HepG2 (cell line): ENCODE measurements around the gene CDC42EP1. TPM values are rescaled to one million over a fixed set of nuclear protein-coding genes. Genes with fewer than 3 reads are reported as not detected.
A peak's percentile ranks its signal among the peaks of the same experiment; 100 is the strongest.

Source experiments
- AGO1 ChIP-seq: fragments of 200-400 bp; formaldehyde crosslinking; IDR thresholded peaks from 2 replicates; pipeline ENCODE4 v1.6.1; 2017; ENCODE audit warnings: mild to moderate bottlenecking, low read depth, low read length, moderate library complexity; ENCODE audit not compliant: poor library complexity, severe bottlenecking
- AKNA ChIP-seq: sonication (generic); formaldehyde crosslinking; IDR thresholded peaks from 2 replicates; pipeline ENCODE4 v1.4.0; 2020; ENCODE audit warnings: missing genetic modification reagents, borderline replicate concordance
- CBX2 ChIP-seq, 2 experiments: fragments of 200-600 bp in 1 of 2; sonication (generic); formaldehyde crosslinking in 1 of 2; IDR thresholded peaks; 2 replicates each; pipeline versions ENCODE4 v1.7.0 to v1.8.1; 2018 to 2022; ENCODE audit warnings: low read depth in 2 of 2, low read length in 1 of 2, mild to moderate bottlenecking in 1 of 2, missing genetic modification reagents in 1 of 2
- DPF2 ChIP-seq: sonication (generic); formaldehyde crosslinking; IDR thresholded peaks from 2 replicates; pipeline ENCODE4 v1.4.0; 2020; ENCODE audit warnings: mild to moderate bottlenecking, low read depth, missing genetic modification reagents, borderline replicate concordance
- ETV5 ChIP-seq: IDR thresholded peaks from 2 replicates; pipeline ENCODE4 v1.6.1; 2018; ENCODE audit warnings: missing biosample characterization, missing genetic modification reagents, inconsistent platforms, borderline replicate concordance
- GATAD2A ChIP-seq: IDR thresholded peaks from 2 replicates; pipeline ENCODE4 v1.6.1; 2016
- KAT7 ChIP-seq: IDR thresholded peaks from 2 replicates; pipeline ENCODE4 v1.6.1; 2018; ENCODE audit warnings: borderline replicate concordance, missing compliant biosample characterization
- KMT2B ChIP-seq: IDR thresholded peaks from 2 replicates; pipeline ENCODE4 v1.6.1; 2016; ENCODE audit warnings: missing genetic modification reagents, missing compliant biosample characterization
- NR0B2 ChIP-seq: sonication (generic); formaldehyde crosslinking; IDR thresholded peaks from 2 replicates; pipeline ENCODE4 v1.4.0; 2020; ENCODE audit warnings: mild to moderate bottlenecking, missing genetic modification reagents
- NR2F2 ChIP-seq: IDR thresholded peaks from 2 replicates; pipeline ENCODE4 v1.6.1; 2012; ENCODE audit warnings: low read depth, inconsistent platforms, borderline replicate concordance
- POLR2AphosphoS5 ChIP-seq: IDR thresholded peaks from 2 replicates; pipeline ENCODE4 v1.6.1; 2012; ENCODE audit warnings: low read depth, low read length
- PRDM4 ChIP-seq: sonication (generic); formaldehyde crosslinking; IDR thresholded peaks from 2 replicates; pipeline ENCODE4 v1.9.0; 2021; ENCODE audit warnings: missing genetic modification reagents, borderline replicate concordance
- SATB2 ChIP-seq: sonication (generic); formaldehyde crosslinking; IDR thresholded peaks from 2 replicates; pipeline ENCODE4 v1.5.0; 2020; ENCODE audit warnings: missing genetic modification reagents
- SRF ChIP-seq: IDR thresholded peaks from 2 replicates; pipeline ENCODE4 v1.6.1; 2011; ENCODE audit warnings: mild to moderate bottlenecking, low read depth, low read length, moderate library complexity
- U2AF1 ChIP-seq: fragments of 200-400 bp; formaldehyde crosslinking; optimal IDR thresholded peaks from 2 replicates; pipeline ENCODE3; 2017; ENCODE audit warnings: mild to moderate bottlenecking, low read depth, low read length
- ZFP41 ChIP-seq: sonication (generic); formaldehyde crosslinking; IDR thresholded peaks from 2 replicates; pipeline ENCODE4 v1.4.0; 2020; ENCODE audit warnings: mild to moderate bottlenecking, missing genetic modification reagents, borderline replicate concordance
- ZNF136 ChIP-seq: sonication (generic); formaldehyde crosslinking; IDR thresholded peaks from 2 replicates; pipeline ENCODE4 v1.8.1; 2022; ENCODE audit warnings: low read depth, mild to moderate bottlenecking, moderate library complexity, missing genetic modification reagents
- ZNF431 ChIP-seq: sonication (generic); formaldehyde crosslinking; IDR thresholded peaks from 2 replicates; pipeline ENCODE4 v1.9.0; 2022; ENCODE audit warnings: missing genetic modification reagents, low read depth, mild to moderate bottlenecking, borderline replicate concordance
- ZNF547 ChIP-seq: sonication (generic); formaldehyde crosslinking; IDR thresholded peaks from 2 replicates; pipeline ENCODE4 v1.5.1; 2020; ENCODE audit warnings: mild to moderate bottlenecking, missing genetic modification reagents
- ZNF557 ChIP-seq: sonication (generic); formaldehyde crosslinking; IDR thresholded peaks from 2 replicates; pipeline ENCODE4 v1.4.0; 2020; ENCODE audit warnings: missing genetic modification reagents
- polyA plus RNA-seq, 8 experiments: library from polyadenylated mRNA; depleted of rRNA in 3 of 8; stranded (reverse) in 7 of 8; unstranded in 1 of 8; fragments of >200 nt; fragmentation: Illumina TruSeq in 4 of 8; extraction: Trizol in 4 of 8; gene quantifications; 2 replicates each; pipeline versions ENCODE4 v1.2.1 to v1.2.3, GENCODE V29; 2011 to 2016; ENCODE audit warnings: low read depth in 4 of 8, missing spikeins in 1 of 8, mixed read lengths in 1 of 8; ENCODE audit not compliant: insufficient read depth in 1 of 8
- total RNA-seq, 5 experiments: library from RNA; depleted of rRNA; stranded (reverse); fragments of >200 nt; fragmentation: Illumina TruSeq; extraction: Trizol; gene quantifications; 2 replicates each; pipeline ENCODE4 v1.2.3, GENCODE V29; 2016; ENCODE audit warnings: low read depth in 1 of 5
- TF ChIP-seq, protein P1 (sequence below): sonication (generic); formaldehyde crosslinking; IDR thresholded peaks from 2 replicates; pipeline ENCODE4 v1.4.0; 2020; ENCODE audit warnings: missing genetic modification reagents

CDC42EP1 gene
- total and polyA plus RNA-seq, 2 of the 13 experiments (the other 11 are each of a cell fraction or from before 2014, with no cell fraction given): 17.1 to 29.5 TPM

- TF ChIP-seq NR0B2 (CRISPR knock-in tag): peak; percentile 65; the same call in 1 of the 2 replicates
- 0 out of 2 replicates have a peak, but pooled peaks have one; percentile 8 for TF ChIP-seq KAT7 (CRISPR knock-in tag)
- TF ChIP-seq AKNA (CRISPR knock-in tag): no peak
- no peak for TF ChIP-seq NR2F2
- no peak for TF ChIP-seq SRF
- TF ChIP-seq PRDM4 (CRISPR knock-in tag): no peak
- peak; percentile 56 for TF ChIP-seq U2AF1
- no peak for TF ChIP-seq DPF2
- peak; percentile 51; the same call in 1 of the 2 replicates for TF ChIP-seq GATAD2A (CRISPR knock-in tag)
- TF ChIP-seq CBX2 (IDR thresholded peaks at IDR 0.05; ENCODE audit: low read depth, low read length): no peak
- no peak for TF ChIP-seq CBX2 (CRISPR knock-in tag; IDR thresholded peaks at IDR 0.05; ENCODE audit: low read depth)
- 0 out of 2 replicates have a peak, but pooled peaks have one; percentile 9 for TF ChIP-seq ZNF431 (CRISPR knock-in tag)
- TF ChIP-seq ZFP41 (CRISPR knock-in tag): no peak; the same call in 1 of the 2 replicates
- TF ChIP-seq ETV5: peak; percentile 86
- TF ChIP-seq ZNF547 (CRISPR knock-in tag): peak; percentile 83
- TF ChIP-seq ZNF557 (CRISPR knock-in tag): no peak
- TF ChIP-seq, protein P1, sequence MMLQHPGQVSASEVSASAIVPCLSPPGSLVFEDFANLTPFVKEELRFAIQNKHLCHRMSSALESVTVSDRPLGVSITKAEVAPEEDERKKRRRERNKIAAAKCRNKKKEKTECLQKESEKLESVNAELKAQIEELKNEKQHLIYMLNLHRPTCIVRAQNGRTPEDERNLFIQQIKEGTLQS (CRISPR knock-in tag): no peak
- TF ChIP-seq POLR2AphosphoS5: peak; percentile 20; the same call in 1 of the 2 replicates
- TF ChIP-seq ZNF136 (CRISPR knock-in tag): 0 out of 2 replicates have a peak, but pooled peaks have one; percentile 54
- peak; percentile 35 for TF ChIP-seq AGO1
- peak; percentile 1 for TF ChIP-seq SATB2 (CRISPR knock-in tag)
- TF ChIP-seq KMT2B (CRISPR knock-in tag): peak; percentile 80; the same call in 1 of the 2 replicates
Observed at GRCh38 chr22:37608477-37609239, 48.4 kb downstream of the CDC42EP1 start, which contains the start of gene GGA1 (continued).
